ENCODE data around the gene LY86.
A peak's percentile ranks its signal among the peaks of the same experiment; 100 is the strongest.

LY86 gene

DNA sequence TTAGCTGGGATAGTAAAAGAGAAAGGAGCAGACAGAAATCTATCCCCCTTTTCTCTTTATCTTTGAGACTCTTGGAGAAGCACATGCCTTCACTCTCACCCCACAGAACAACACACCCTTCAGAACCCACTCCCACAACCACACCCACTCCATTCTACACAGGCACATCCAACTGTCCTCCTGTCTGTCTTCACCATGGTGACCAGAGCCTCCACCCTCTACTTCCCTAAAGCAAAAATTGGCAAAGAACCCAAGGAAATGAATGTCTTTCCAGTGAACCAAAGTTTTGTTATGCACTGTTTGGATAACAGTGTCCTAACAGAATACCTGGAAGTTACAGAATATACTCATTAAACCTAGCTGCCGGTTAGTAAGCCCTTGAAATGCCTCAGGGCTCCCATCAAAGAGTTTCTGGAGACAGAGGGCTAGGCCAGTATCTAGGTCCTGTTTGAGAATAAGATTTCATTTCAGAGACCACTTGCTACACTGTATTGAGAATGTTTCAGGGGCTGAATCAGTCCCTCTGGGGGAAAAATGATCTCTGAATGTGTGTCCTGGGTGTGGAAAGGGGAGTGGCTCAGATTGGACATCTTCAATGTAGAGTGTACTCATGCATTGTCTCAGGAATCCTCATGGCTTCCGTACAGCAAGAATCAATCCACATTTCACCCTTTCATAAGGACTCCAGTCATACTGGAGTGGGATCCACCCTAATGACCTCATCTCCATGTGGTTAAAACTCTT is 101.1 kb downstream of the LY86 start:
- no peak overlapping the region for H3K27ac ChIP-seq
- in situ Hi-C loops (cut with HindIII; ENCODE audit: low pct_ligation_motif_present, low sequenced_read_pairs), result no loop called here
- DNase-seq, result no peak
- no peaks in the 10 kb centered on the region for H3K27me3 ChIP-seq (replicated peaks)
- no peaks in the 10 kb centered on the region for H3K36me3 ChIP-seq (replicated peaks)
- H3K4me3 ChIP-seq (ENCODE audit: low read depth, low read length), result no peak overlapping the region
- no peak for TF ChIP-seq CTCF (IDR thresholded peaks at IDR 0.05; ENCODE audit: low read depth, low read length, missing control alignments)

GRCh38 chr6:6690144-6690483 is 101.6 kb downstream of the LY86 start:
- DNase-seq, result no peak
- no peaks in the 10 kb centered on the region for H3K27me3 ChIP-seq (replicated peaks)
- in situ Hi-C loops (cut with HindIII; ENCODE audit: low pct_ligation_motif_present, low sequenced_read_pairs), result no loop called here
- H3K36me3 ChIP-seq (replicated peaks), result no peaks in the 10 kb centered on the region
- no peak overlapping the region for H3K27ac ChIP-seq
- no peak overlapping the region for H3K4me3 ChIP-seq (ENCODE audit: low read depth, low read length)
- TF ChIP-seq CTCF (IDR thresholded peaks at IDR 0.05; ENCODE audit: low read depth, low read length, missing control alignments), result no peak

DNA sequence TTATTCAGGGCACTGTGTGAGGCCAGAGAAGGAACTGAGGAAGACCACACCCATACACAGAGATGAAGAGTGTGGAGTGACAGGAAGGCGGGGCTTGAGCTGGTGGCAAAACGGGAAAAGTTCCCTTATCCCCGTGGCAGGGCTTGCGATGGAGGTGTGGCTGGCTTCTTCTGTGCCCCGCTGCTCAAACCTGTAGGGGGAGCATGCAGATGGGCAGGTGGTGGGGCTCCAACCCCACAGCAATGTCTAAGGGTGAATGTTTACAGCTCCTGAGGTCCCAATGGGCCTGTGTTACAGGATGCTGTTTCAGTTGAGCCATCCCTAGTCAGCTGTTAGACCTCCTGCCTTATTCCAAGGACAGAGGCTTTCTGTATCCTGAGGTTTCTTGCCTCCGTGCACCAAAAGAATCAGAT is 105.9 kb downstream of the LY86 start:
- Histone ChIP-seq H3K27ac (no peak overlapping the region), H3K4me3 (ENCODE audit: low read depth, low read length) (no peak overlapping the region), H3K27me3 (replicated peaks) (no peaks in the 10 kb centered on the region), H3K36me3 (replicated peaks) (no peaks in the 10 kb centered on the region)
- peak; percentile 3 for TF ChIP-seq CTCF (IDR thresholded peaks at IDR 0.05; ENCODE audit: low read depth, low read length, missing control alignments)
- DNase-seq, result no peak
- in situ Hi-C loops (cut with HindIII; ENCODE audit: low pct_ligation_motif_present, low sequenced_read_pairs), result no loop called here

- H3K27ac ChIP-seq, result no peak overlapping the region
- no peak for TF ChIP-seq CTCF (IDR thresholded peaks at IDR 0.05; ENCODE audit: low read depth, low read length, missing control alignments)
- no peaks in the 10 kb centered on the region for H3K27me3 ChIP-seq (replicated peaks)
- no peak for DNase-seq
- H3K36me3 ChIP-seq (replicated peaks), result no peaks in the 10 kb centered on the region
- H3K4me3 ChIP-seq (ENCODE audit: low read depth, low read length), result no peak overlapping the region
- in situ Hi-C loops (cut with HindIII; ENCODE audit: low pct_ligation_motif_present, low sequenced_read_pairs), result no loop called here
Observed at GRCh38 chr6:6694825-6695624, 106.5 kb downstream of the LY86 start.

DNA sequence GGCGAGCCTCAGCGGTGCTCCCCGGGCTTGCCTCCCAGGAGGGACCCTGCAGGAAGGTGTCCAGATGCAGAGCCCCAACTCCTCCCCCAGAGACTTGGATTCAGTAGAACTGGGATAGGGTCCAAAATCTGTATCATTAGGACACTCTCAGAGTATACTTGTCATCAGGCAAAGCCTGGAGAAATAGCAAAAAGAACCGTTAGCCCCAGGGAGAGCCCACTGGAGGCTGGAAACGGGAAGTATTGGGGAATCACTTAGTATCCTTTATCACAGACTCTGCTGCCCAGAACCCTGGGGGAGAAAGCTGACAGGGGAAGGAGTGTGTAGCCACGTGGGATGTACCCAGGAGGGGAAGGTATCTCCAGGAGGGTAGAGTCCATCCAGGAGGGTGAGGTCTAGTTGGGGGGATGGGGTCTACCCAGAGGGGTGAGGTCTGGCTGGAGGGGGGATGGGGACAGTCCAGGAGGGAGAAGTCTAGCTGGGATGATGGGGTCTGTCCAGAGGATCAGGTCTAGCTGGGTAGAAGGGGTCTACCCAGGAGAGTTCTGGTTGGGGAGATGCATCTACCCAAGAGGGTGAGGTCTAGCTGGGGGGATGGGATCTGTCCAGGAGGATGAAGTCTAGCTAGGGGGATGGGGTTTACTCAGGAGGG is 107.2 kb downstream of the LY86 start:
- Histone ChIP-seq H3K36me3 (replicated peaks) (no peaks in the 10 kb centered on the region), H3K27ac (no peak overlapping the region), H3K27me3 (replicated peaks) (no peaks in the 10 kb centered on the region), H3K4me3 (ENCODE audit: low read depth, low read length) (no peak overlapping the region)
- DNase-seq, result no peak
- in situ Hi-C loops (cut with HindIII; ENCODE audit: low pct_ligation_motif_present, low sequenced_read_pairs), result no loop called here
- no peak for TF ChIP-seq CTCF (IDR thresholded peaks at IDR 0.05; ENCODE audit: low read depth, low read length, missing control alignments)

Measured in brain microvascular endothelial cell (primary cell).